ENCODE data around the gene ELMO3. TPM values are rescaled to one million over a fixed set of nuclear protein-coding genes. Genes with fewer than 3 reads are reported as not detected.

The ELMO3 gene
- total RNA-seq, 6 experiments from 2014 or later: 0.79 to 1.3 (median 1.1) TPM

DNA sequence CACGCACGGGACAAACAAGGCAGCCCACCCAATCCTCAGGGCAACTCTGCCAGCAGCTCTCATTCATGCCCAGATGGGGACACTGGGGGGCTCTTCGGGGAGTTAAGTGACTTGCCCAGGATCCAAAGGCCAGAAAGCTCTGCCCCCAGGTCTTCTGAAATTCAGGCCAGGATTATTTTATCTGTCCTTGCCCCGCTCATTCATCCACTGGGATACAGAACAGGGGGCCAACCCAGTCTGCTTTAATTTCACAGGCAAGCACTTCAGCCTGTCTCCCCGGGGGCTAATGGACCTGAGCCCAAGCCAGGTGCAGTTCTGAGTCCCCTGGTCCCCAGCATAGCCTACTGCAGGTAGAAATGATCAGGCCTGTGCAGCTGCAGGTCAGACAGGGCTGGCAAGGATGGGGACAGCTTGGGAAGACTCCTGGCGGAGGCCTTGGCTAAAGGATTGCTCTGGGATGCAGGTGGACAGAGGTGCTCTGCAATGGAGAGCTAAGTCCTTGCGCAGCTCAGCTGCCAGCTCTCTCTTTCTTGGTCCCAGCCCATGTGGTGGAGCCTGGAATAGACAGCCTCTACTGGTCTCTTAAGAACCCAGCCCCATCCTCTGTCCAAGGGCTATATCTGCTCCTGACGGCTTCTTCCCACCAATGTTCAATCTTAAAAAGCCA, 47.4 kb upstream of the ELMO3 start:
- DNase-seq: no peak
- peak; percentile 11; the same call in 1 of the 2 replicates for TF ChIP-seq CTCF (IDR thresholded peaks at IDR 0.05)

GRCh38 chr16:67154578-67155294, 44.2 kb upstream of the ELMO3 start:
- H3K4me1 Mint-ChIP-seq (ENCODE audit: low read depth): peaks cover 20% of the 10 kb centered on the region
- H3K27me3 Mint-ChIP-seq (ENCODE audit: insufficient read depth): peaks cover 10% of the 10 kb centered on the region
- no peak overlapping the region for H3K4me3 Mint-ChIP-seq
- H3K36me3 Mint-ChIP-seq (ENCODE audit: low read depth): no peaks in the 10 kb centered on the region
- H3K27ac Mint-ChIP-seq: no peak overlapping the region
- H3K9me3 Mint-ChIP-seq: no peaks in the 10 kb centered on the region
- TF ChIP-seq CTCF (IDR thresholded peaks at IDR 0.05): no peak
- no peak for DNase-seq

More for the DNA sequence above, 47.4 kb upstream of the ELMO3 start:
- Mint-ChIP-seq H3K36me3 (ENCODE audit: low read depth) (peaks cover 8% of the 10 kb centered on the region), H3K9me3 (no peaks in the 10 kb centered on the region), H3K27ac (peak overlapping the region; percentile 86), H3K4me1 (ENCODE audit: low read depth) (peaks cover 23% of the 10 kb centered on the region), H3K4me3 (peak overlapping the region; percentile 85), H3K27me3 (ENCODE audit: insufficient read depth) (peaks cover 11% of the 10 kb centered on the region)

- Mint-ChIP-seq H3K36me3 (ENCODE audit: low read depth) (no peaks in the 10 kb centered on the region), H3K4me3 (no peak overlapping the region), H3K4me1 (ENCODE audit: low read depth) (peaks cover 20% of the 10 kb centered on the region), H3K9me3 (no peaks in the 10 kb centered on the region), H3K27me3 (ENCODE audit: insufficient read depth) (peaks cover 12% of the 10 kb centered on the region), H3K27ac (no peak overlapping the region)
- TF ChIP-seq CTCF (IDR thresholded peaks at IDR 0.05): peak; percentile 99
- peak; percentile 56 for DNase-seq
Observed at GRCh38 chr16:67155295-67156142, 43.4 kb upstream of the ELMO3 start.

DNA sequence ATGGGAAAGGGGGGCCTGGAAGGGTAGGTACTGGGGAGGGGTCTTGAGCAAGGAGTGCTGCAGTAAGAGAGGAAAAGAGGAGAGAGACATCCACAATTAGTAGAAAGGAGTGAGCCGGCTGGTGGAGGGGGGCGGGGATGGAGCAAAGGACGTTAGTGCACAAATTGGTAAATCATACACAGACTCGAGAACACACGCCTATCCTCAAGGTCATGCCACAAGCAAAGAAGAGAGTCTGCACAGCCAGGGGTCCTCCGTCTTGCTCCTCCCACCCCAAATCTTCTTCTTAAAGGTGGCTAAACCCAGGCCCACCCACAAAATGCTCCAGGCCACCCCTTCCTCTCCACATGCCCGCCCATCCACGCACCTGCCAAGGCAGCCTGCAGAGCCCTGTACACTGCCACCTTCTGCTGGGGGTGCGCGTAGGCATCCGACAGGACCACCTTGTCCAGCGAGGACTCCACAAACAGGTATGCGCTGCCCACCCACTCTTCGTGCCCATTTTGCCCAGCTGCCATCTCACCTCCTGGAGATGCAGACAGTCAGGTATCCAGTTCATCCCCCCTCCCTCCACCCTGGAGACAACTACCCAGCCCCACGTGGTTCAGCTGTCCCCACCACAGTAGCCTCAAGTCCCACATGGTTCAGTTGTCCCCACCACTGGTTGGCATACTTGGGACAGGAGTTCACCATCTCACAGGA, 42.6 kb upstream of the ELMO3 start:
- H3K4me3 Mint-ChIP-seq: no peak overlapping the region
- no peak for TF ChIP-seq CTCF (IDR thresholded peaks at IDR 0.05)
- peaks cover 12% of the 10 kb centered on the region for H3K27me3 Mint-ChIP-seq (ENCODE audit: insufficient read depth)
- peaks cover 15% of the 10 kb centered on the region for H3K4me1 Mint-ChIP-seq (ENCODE audit: low read depth)
- DNase-seq: no peak
- no peak overlapping the region for H3K27ac Mint-ChIP-seq
- H3K36me3 Mint-ChIP-seq (ENCODE audit: low read depth): no peaks in the 10 kb centered on the region
- no peaks in the 10 kb centered on the region for H3K9me3 Mint-ChIP-seq

- no peaks in the 10 kb centered on the region for H3K36me3 Mint-ChIP-seq (ENCODE audit: low read depth)
- no peaks in the 10 kb centered on the region for H3K9me3 Mint-ChIP-seq
- no peak overlapping the region for H3K27ac Mint-ChIP-seq
- no peak overlapping the region for H3K4me3 Mint-ChIP-seq
- no peak for DNase-seq
- no peak for TF ChIP-seq CTCF (IDR thresholded peaks at IDR 0.05)
- H3K27me3 Mint-ChIP-seq (ENCODE audit: insufficient read depth): peaks cover 12% of the 10 kb centered on the region
- peaks cover 9% of the 10 kb centered on the region for H3K4me1 Mint-ChIP-seq (ENCODE audit: low read depth)
Observed at GRCh38 chr16:67157106-67157748, 41.7 kb upstream of the ELMO3 start.
